Measurements from ENCODE around the gene METTL25B. TPM values are rescaled to one million over a fixed set of nuclear protein-coding genes. Genes with fewer than 3 reads are reported as not detected.

METTL25B gene
- total RNA-seq, 2 experiments from 2014 or later: 26.2 to 29.7 TPM

GRCh38 chr1:156740237-156740740 lies 12.0 kb downstream of the METTL25B start:
- Mint-ChIP-seq H3K4me1 (peaks cover 47% of the 10 kb centered on the region), H3K4me3 (peak overlapping the region; percentile 97), H3K36me3 (ENCODE audit: low read depth) (peaks cover 65% of the 10 kb centered on the region), H3K27ac (peak overlapping the region; percentile 95), H3K9me3 (no peaks in the 10 kb centered on the region), H3K27me3 (no peaks in the 10 kb centered on the region)
- DNase-seq: no peak
- ChIA-PET POLR2A (interaction anchor here (1.4 to 1.6 kb wide), 2 partner anchors 12 kb away, joined by 7 to 12 read pairs; partner anchors contain the start of genes HDGF, ISG20L2 and METTL25B), CTCF (interaction anchor here (1.0 to 5.6 kb wide), 6 partner anchors 8 to 120 kb away, joined by 3 to 63 read pairs (median 8); partner anchors contain the start of genes INSRR, ISG20L2, METTL25B and NTRK1)

GRCh38 chr1:156740741-156741480 lies 12.6 kb downstream of the METTL25B start, which contains the start of gene MRPL24:
Gene MRPL24, minus strand, starts transcription at chr1:156741088. Its CDS starts 2,384 bp downstream, at chr1:156738704.
- Mint-ChIP-seq H3K27ac (peak within 1 kb of the TSS; percentile 95), H3K36me3 (ENCODE audit: low read depth) (peaks cover 65% of the 10 kb centered on the region), H3K4me1 (peaks cover 53% of the 10 kb centered on the region), H3K4me3 (peak within 1 kb of the TSS; percentile 97), H3K9me3 (no peaks in the 10 kb centered on the region), H3K27me3 (no peaks in the 10 kb centered on the region)
- peak; percentile 99 for DNase-seq
- ChIA-PET POLR2A (interaction anchor here (0.9 to 1.6 kb wide), 4 partner anchors 11 to 26 kb away, joined by 3 to 12 read pairs (median 6); partner anchors contain the start of genes HDGF, ISG20L2, METTL25B and PRCC), CTCF (interaction anchor here (0.6 to 5.6 kb wide), 13 partner anchors 9 to 186 kb away, joined by 3 to 63 read pairs (median 5); partner anchors contain the start of genes INSRR, ISG20L2, METTL25B and NTRK1)

GRCh38 chr1:156741481-156741983 lies 13.3 kb downstream of the METTL25B start:
- no peak for DNase-seq
- ChIA-PET POLR2A (interaction anchor here (0.9 to 1.6 kb wide), 4 partner anchors 10 to 26 kb away, joined by 3 to 12 read pairs (median 6); partner anchors contain the start of genes HDGF, ISG20L2, METTL25B and PRCC), CTCF (interaction anchor here (0.6 to 5.6 kb wide), 14 partner anchors 8 to 186 kb away, joined by 3 to 63 read pairs (median 4); partner anchors contain the start of genes HDGF, INSRR, ISG20L2 and METTL25B)
- H3K4me3 Mint-ChIP-seq: peak overlapping the region; percentile 97
- H3K36me3 Mint-ChIP-seq (ENCODE audit: low read depth): peaks cover 66% of the 10 kb centered on the region
- peak overlapping the region; percentile 95 for H3K27ac Mint-ChIP-seq
- H3K4me1 Mint-ChIP-seq: peaks cover 59% of the 10 kb centered on the region
- no peaks in the 10 kb centered on the region for H3K9me3 Mint-ChIP-seq
- H3K27me3 Mint-ChIP-seq: no peaks in the 10 kb centered on the region

GRCh38 chr1:156742017-156742416 lies 13.7 kb downstream of the METTL25B start:
- no peaks in the 10 kb centered on the region for H3K27me3 Mint-ChIP-seq
- ChIA-PET POLR2A (interaction anchor here (1.1 to 1.6 kb wide), 3 partner anchors 9 to 14 kb away, joined by 3 to 7 read pairs (median 3); partner anchors contain the start of gene HDGF), CTCF (interaction anchor here (1.0 to 5.6 kb wide), 5 partner anchors 8 to 25 kb away, joined by 3 to 63 read pairs (median 5); partner anchors contain the start of genes HDGF, ISG20L2, METTL25B and PRCC)
- no peak for DNase-seq
- H3K9me3 Mint-ChIP-seq: no peaks in the 10 kb centered on the region
- H3K4me3 Mint-ChIP-seq: peak overlapping the region; percentile 97
- peaks cover 61% of the 10 kb centered on the region for H3K4me1 Mint-ChIP-seq
- H3K36me3 Mint-ChIP-seq (ENCODE audit: low read depth): peaks cover 65% of the 10 kb centered on the region
- H3K27ac Mint-ChIP-seq: peak overlapping the region; percentile 95

- no peak overlapping the region for H3K4me3 Mint-ChIP-seq
- CTCF ChIA-PET: interaction anchor here (2.0 to 5.6 kb wide), 2 partner anchors 16 to 24 kb away, joined by 5 to 63 read pairs; partner anchors contain the start of genes ISG20L2, METTL25B and PRCC
- no peak for DNase-seq
- H3K36me3 Mint-ChIP-seq (ENCODE audit: low read depth): peaks cover 60% of the 10 kb centered on the region
- no peaks in the 10 kb centered on the region for H3K9me3 Mint-ChIP-seq
- H3K4me1 Mint-ChIP-seq: peaks cover 68% of the 10 kb centered on the region
- H3K27me3 Mint-ChIP-seq: no peaks in the 10 kb centered on the region
- POLR2A ChIA-PET: interaction anchor here (1.3 kb wide), 1 partner anchor 8 kb away, joined by 3 read pairs; the partner anchor contains the start of gene HDGF
- peak overlapping the region; percentile 31 for H3K27ac Mint-ChIP-seq
Observed at GRCh38 chr1:156742801-156743200, 14.5 kb downstream of the METTL25B start.

GRCh38 chr1:156743367-156744302 lies 15.4 kb downstream of the METTL25B start:
- Mint-ChIP-seq H3K27me3 (no peaks in the 10 kb centered on the region), H3K9me3 (no peaks in the 10 kb centered on the region), H3K4me3 (no peak overlapping the region), H3K27ac (no peak overlapping the region), H3K36me3 (ENCODE audit: low read depth) (peaks cover 61% of the 10 kb centered on the region), H3K4me1 (peaks cover 74% of the 10 kb centered on the region)
- ChIA-PET POLR2A (interaction anchor here (1.3 kb wide), 1 partner anchor 7 kb away, joined by 3 read pairs; the partner anchor contains the start of gene HDGF), CTCF (interaction anchor here (5.6 kb wide), 1 partner anchor 16 kb away, joined by 63 read pairs; the partner anchor contains the start of genes ISG20L2 and METTL25B)
- DNase-seq: no peak

GRCh38 chr1:156744344-156744743 lies 16.1 kb downstream of the METTL25B start:
- no peak overlapping the region for H3K4me3 Mint-ChIP-seq
- POLR2A ChIA-PET: no interaction called here
- peaks cover 74% of the 10 kb centered on the region for H3K4me1 Mint-ChIP-seq
- no peaks in the 10 kb centered on the region for H3K27me3 Mint-ChIP-seq
- no peak for DNase-seq
- CTCF ChIA-PET: interaction anchor here (1.2 to 5.6 kb wide), 2 partner anchors 13 to 17 kb away, joined by 3 to 63 read pairs; partner anchors contain the start of genes ISG20L2 and METTL25B
- H3K27ac Mint-ChIP-seq: no peak overlapping the region
- H3K9me3 Mint-ChIP-seq: no peaks in the 10 kb centered on the region
- H3K36me3 Mint-ChIP-seq (ENCODE audit: low read depth): peaks cover 61% of the 10 kb centered on the region

- Mint-ChIP-seq H3K4me1 (peaks cover 78% of the 10 kb centered on the region), H3K36me3 (ENCODE audit: low read depth) (peaks cover 65% of the 10 kb centered on the region), H3K27ac (peak overlapping the region; percentile 91), H3K4me3 (no peak overlapping the region), H3K27me3 (no peaks in the 10 kb centered on the region), H3K9me3 (no peaks in the 10 kb centered on the region)
- no peak for DNase-seq
- ChIA-PET POLR2A (no interaction called here), CTCF (interaction anchor here (1.2 to 2.0 kb wide), 3 partner anchors 14 to 20 kb away, joined by 3 to 6 read pairs (median 5); no protein-coding TSS in a partner anchor)
Observed at GRCh38 chr1:156744786-156745419, 16.6 kb downstream of the METTL25B start.

- CTCF ChIA-PET: interaction anchor here (1.6 to 2.0 kb wide), 2 partner anchors 15 to 21 kb away, joined by 5 to 6 read pairs; no protein-coding TSS in a partner anchor
- peaks cover 76% of the 10 kb centered on the region for H3K4me1 Mint-ChIP-seq
- peak overlapping the region; percentile 91 for H3K27ac Mint-ChIP-seq
- H3K36me3 Mint-ChIP-seq (ENCODE audit: low read depth): peaks cover 70% of the 10 kb centered on the region
- no peaks in the 10 kb centered on the region for H3K27me3 Mint-ChIP-seq
- no peaks in the 10 kb centered on the region for H3K9me3 Mint-ChIP-seq
- POLR2A ChIA-PET: no interaction called here
- no peak overlapping the region for H3K4me3 Mint-ChIP-seq
- no peak for DNase-seq
Observed at GRCh38 chr1:156745881-156746280, 17.6 kb downstream of the METTL25B start.

GRCh38 chr1:156746406-156746727 lies 18.1 kb downstream of the METTL25B start:
- Mint-ChIP-seq H3K27me3 (no peaks in the 10 kb centered on the region), H3K9me3 (no peaks in the 10 kb centered on the region), H3K27ac (peak overlapping the region; percentile 91), H3K36me3 (ENCODE audit: low read depth) (peaks cover 67% of the 10 kb centered on the region), H3K4me3 (peak overlapping the region; percentile 95), H3K4me1 (peaks cover 72% of the 10 kb centered on the region)
- ChIA-PET POLR2A (no interaction called here), CTCF (interaction anchor here (1.6 to 2.0 kb wide), 2 partner anchors 14 to 21 kb away, joined by 5 to 6 read pairs; no protein-coding TSS in a partner anchor)
- no peak for DNase-seq

Data from activated CD4-positive, alpha-beta T cell treated with anti-CD3 and anti-CD28 coated beads, Interleukin-2, amount 10 ng/mL, durations not matched to agents 7 days and 5 days (primary cell).